ENCODE measurements around the gene ACTN4. TPM values are rescaled to one million over a fixed set of nuclear protein-coding genes. Genes with fewer than 3 reads are reported as not detected.
"Not testable (repeated sequence)": the region's sequence is repeated elsewhere in the genome, so short reads cannot be mapped to it uniquely, and the experiment has no call there.

Gene ACTN4
- total and polyA plus RNA-seq, 4 experiments from 2014 or later, result 4.0 to 155 (median 87.9) TPM

GRCh38 chr19:38769635-38770211 lies 122.3 kb downstream of the ACTN4 start:
- Mint-ChIP-seq H3K36me3 (no peaks in the 10 kb centered on the region), H3K27ac (peak overlapping the region; percentile 78 to 95 (median 91)), H3K9me3 (no peaks in the 10 kb centered on the region), H3K27me3 (no peaks in the 10 kb centered on the region), H3K4me1 (peaks cover 6 to 8% (median 7%) of the 10 kb centered on the region in 4 donors), H3K4me3 (peak overlapping the region; percentile 37 to 71 (median 64))
- H3K4me3 ChIP-seq (ENCODE audit: low read length in 2 of 2), result peak overlapping the region in 1 of 2 donors; percentile 47
- intact Hi-C loops (cut with micrococcal nuclease), result loop anchor here (2.0 kb wide), 1 partner anchor 101 kb away; no protein-coding TSS in a partner anchor
- H3K27me3 ChIP-seq (ENCODE audit: insufficient read depth, low read length), result no peaks in the 10 kb centered on the region
- no peaks in the 10 kb centered on the region for H3K9me3 ChIP-seq (ENCODE audit: control insufficient read depth in 1 of 2, low read length in 2 of 2)
- ChIA-PET CTCF (ENCODE audit: partially characterized antibody) (interaction anchor here (0.6 to 2.0 kb wide), 31 partner anchors 9 to 367 kb away, joined by 3 to 31 read pairs (median 5); partner anchors contain the start of genes ECH1, FAM98C, MRPS12 and NFKBIB), POLR2A (ENCODE audit: partially characterized antibody) (interaction anchor here (0.6 to 2.0 kb wide), 30 partner anchors 9 to 370 kb away, joined by 3 to 25 read pairs (median 5); partner anchors contain the start of genes ACTN4, ECH1, EIF3K and FAM98C)
- H3K27ac ChIP-seq (ENCODE audit: low read depth, low read length), result peak overlapping the region; percentile 48
- peaks cover 6% of the 10 kb centered on the region for H3K4me1 ChIP-seq (ENCODE audit: insufficient read depth, low read length)
- peak; percentile 87 to 94 (median 90) for DNase-seq
- H3K36me3 ChIP-seq (ENCODE audit: insufficient read depth, low read length), result no peaks in the 10 kb centered on the region

- not testable (repeated sequence) for H3K9me3 ChIP-seq (ENCODE audit: control insufficient read depth in 1 of 2, low read length in 2 of 2)
Observed at GRCh38 chr19:38770228-38770948, 122.9 kb downstream of the ACTN4 start.

GRCh38 chr19:38770949-38771275 lies 123.5 kb downstream of the ACTN4 start:
- H3K9me3 Mint-ChIP-seq; DNase-seq; H3K27ac Mint-ChIP-seq; H3K4me1 Mint-ChIP-seq; H3K27ac ChIP-seq (ENCODE audit: low read depth, low read length); H3K4me3 ChIP-seq (ENCODE audit: low read length in 2 of 2); intact Hi-C loops (cut with micrococcal nuclease); POLR2A ChIA-PET (ENCODE audit: partially characterized antibody); H3K9me3 ChIP-seq (ENCODE audit: control insufficient read depth in 1 of 2, low read length in 2 of 2); H3K27me3 Mint-ChIP-seq; H3K4me1 ChIP-seq (ENCODE audit: insufficient read depth, low read length); H3K4me3 Mint-ChIP-seq; H3K36me3 ChIP-seq (ENCODE audit: insufficient read depth, low read length); H3K36me3 Mint-ChIP-seq; H3K27me3 ChIP-seq (ENCODE audit: insufficient read depth, low read length): not testable (repeated sequence)
- CTCF ChIA-PET (ENCODE audit: partially characterized antibody), result interaction anchor here (1.8 kb wide), 1 partner anchor 130 kb away, joined by 11 read pairs; the partner anchor contains the start of genes NFKBIB and SIRT2

More at GRCh38 chr19:38770228-38770948, 122.9 kb downstream of the ACTN4 start:
- H3K27me3 Mint-ChIP-seq; H3K4me1 Mint-ChIP-seq; intact Hi-C loops (cut with micrococcal nuclease); H3K27ac Mint-ChIP-seq; H3K36me3 ChIP-seq (ENCODE audit: insufficient read depth, low read length); H3K36me3 Mint-ChIP-seq; H3K4me1 ChIP-seq (ENCODE audit: insufficient read depth, low read length); H3K9me3 Mint-ChIP-seq; H3K27me3 ChIP-seq (ENCODE audit: insufficient read depth, low read length); DNase-seq: not testable (repeated sequence)
- CTCF ChIA-PET (ENCODE audit: partially characterized antibody), result interaction anchor here (0.9 to 2.0 kb wide), 21 partner anchors 10 to 367 kb away, joined by 3 to 31 read pairs (median 6); partner anchors contain the start of genes ECH1, FAM98C, MRPS12 and NFKBIB
- Histone ChIP-seq H3K4me3 (ENCODE audit: low read length in 2 of 2) (peak overlapping the region in 1 of 2 donors; percentile 47), H3K27ac (ENCODE audit: low read depth, low read length) (peak overlapping the region; percentile 48)
- POLR2A ChIA-PET (ENCODE audit: partially characterized antibody), result interaction anchor here (0.7 to 2.0 kb wide), 23 partner anchors 30 to 367 kb away, joined by 3 to 25 read pairs (median 6); partner anchors contain the start of genes ACTN4, ECH1, EIF3K and FAM98C
- H3K4me3 Mint-ChIP-seq, result peak overlapping the region in 5 of 8 donors; percentile 37 to 71 (median 63)

- DNase-seq; H3K36me3 ChIP-seq (ENCODE audit: insufficient read depth, low read length); H3K36me3 Mint-ChIP-seq; H3K27me3 ChIP-seq (ENCODE audit: insufficient read depth, low read length); CTCF ChIA-PET (ENCODE audit: partially characterized antibody); POLR2A ChIA-PET (ENCODE audit: partially characterized antibody); H3K27ac Mint-ChIP-seq; H3K4me3 Mint-ChIP-seq; intact Hi-C loops (cut with micrococcal nuclease); H3K27me3 Mint-ChIP-seq; H3K9me3 ChIP-seq (ENCODE audit: control insufficient read depth in 1 of 2, low read length in 2 of 2); H3K4me3 ChIP-seq (ENCODE audit: low read length in 2 of 2); H3K4me1 ChIP-seq (ENCODE audit: insufficient read depth, low read length); H3K9me3 Mint-ChIP-seq; H3K4me1 Mint-ChIP-seq; H3K27ac ChIP-seq (ENCODE audit: low read depth, low read length): not testable (repeated sequence)
Observed at GRCh38 chr19:38771569-38771968, 124.1 kb downstream of the ACTN4 start.

GRCh38 chr19:38773469-38774177 lies 126.2 kb downstream of the ACTN4 start, which contains the start of gene LGALS7:
Gene LGALS7 (minus strand): TSS chr19:38773517. CDS start chr19:38773492, 25 bp downstream.
- Mint-ChIP-seq H3K27ac (peak within 1 kb of the TSS in 1 of 7 donors; percentile 53), H3K4me3 (peak within 1 kb of the TSS in 1 of 8 donors; percentile 30), H3K4me1 (peaks cover 6 to 8% (median 7%) of the 10 kb centered on the region in 4 donors), H3K27me3 (no peaks in the 10 kb centered on the region), H3K9me3 (peaks cover 0 to under 1% (median 0%) of the 10 kb centered on the region in 8 donors), H3K36me3 (no peaks in the 10 kb centered on the region)
- Histone ChIP-seq H3K9me3 (ENCODE audit: control insufficient read depth in 1 of 2, low read length in 2 of 2) (no peaks in the 10 kb centered on the region), H3K36me3 (ENCODE audit: insufficient read depth, low read length) (no peaks in the 10 kb centered on the region), H3K4me3 (ENCODE audit: low read length in 2 of 2) (no peak within 1 kb of the TSS), H3K27me3 (ENCODE audit: insufficient read depth, low read length) (no peaks in the 10 kb centered on the region), H3K4me1 (ENCODE audit: insufficient read depth, low read length) (peaks cover 6% of the 10 kb centered on the region), H3K27ac (ENCODE audit: low read depth, low read length) (no peak within 1 kb of the TSS)
- no peak for DNase-seq
- POLR2A ChIA-PET (ENCODE audit: partially characterized antibody), result interaction anchor here (1.2 kb wide), 1 partner anchor 19 kb away, joined by 3 read pairs; no protein-coding TSS in a partner anchor
- CTCF ChIA-PET (ENCODE audit: partially characterized antibody), result no interaction called here
- intact Hi-C loops (cut with micrococcal nuclease), result no loop called here

- Histone ChIP-seq H3K27me3 (ENCODE audit: insufficient read depth, low read length) (no peaks in the 10 kb centered on the region), H3K27ac (ENCODE audit: low read depth, low read length) (no peak overlapping the region), H3K36me3 (ENCODE audit: insufficient read depth, low read length) (no peaks in the 10 kb centered on the region), H3K9me3 (ENCODE audit: control insufficient read depth in 1 of 2, low read length in 2 of 2) (no peaks in the 10 kb centered on the region), H3K4me1 (ENCODE audit: insufficient read depth, low read length) (peaks cover 3% of the 10 kb centered on the region), H3K4me3 (ENCODE audit: low read length in 2 of 2) (no peak overlapping the region)
- ChIA-PET CTCF (ENCODE audit: partially characterized antibody) (no interaction called here), POLR2A (ENCODE audit: partially characterized antibody) (interaction anchor here (1.2 kb wide), 1 partner anchor 18 kb away, joined by 3 read pairs; no protein-coding TSS in a partner anchor)
- intact Hi-C loops (cut with micrococcal nuclease), result no loop called here
- Mint-ChIP-seq H3K27ac (peak overlapping the region in 1 of 7 donors; percentile 53), H3K9me3 (peaks cover 0 to 2% (median 0%) of the 10 kb centered on the region in 8 donors), H3K4me3 (no peak overlapping the region), H3K4me1 (peaks cover 3 to 5% (median 4%) of the 10 kb centered on the region in 4 donors), H3K27me3 (no peaks in the 10 kb centered on the region), H3K36me3 (no peaks in the 10 kb centered on the region)
- no peak for DNase-seq
Observed at GRCh38 chr19:38774181-38774950, 126.9 kb downstream of the ACTN4 start.

Measured in CD4-positive, alpha-beta memory T cell (primary cell).